Measurements from ENCODE around the gene FAM50B.

FAM50B gene

GRCh38 chr6:3822747-3823445, 26.3 kb upstream of the FAM50B start:
- no peak for DNase-seq

- DNase-seq, result no peak
Measured at GRCh38 chr6:3823671-3824070, 25.5 kb upstream of the FAM50B start.

DNA sequence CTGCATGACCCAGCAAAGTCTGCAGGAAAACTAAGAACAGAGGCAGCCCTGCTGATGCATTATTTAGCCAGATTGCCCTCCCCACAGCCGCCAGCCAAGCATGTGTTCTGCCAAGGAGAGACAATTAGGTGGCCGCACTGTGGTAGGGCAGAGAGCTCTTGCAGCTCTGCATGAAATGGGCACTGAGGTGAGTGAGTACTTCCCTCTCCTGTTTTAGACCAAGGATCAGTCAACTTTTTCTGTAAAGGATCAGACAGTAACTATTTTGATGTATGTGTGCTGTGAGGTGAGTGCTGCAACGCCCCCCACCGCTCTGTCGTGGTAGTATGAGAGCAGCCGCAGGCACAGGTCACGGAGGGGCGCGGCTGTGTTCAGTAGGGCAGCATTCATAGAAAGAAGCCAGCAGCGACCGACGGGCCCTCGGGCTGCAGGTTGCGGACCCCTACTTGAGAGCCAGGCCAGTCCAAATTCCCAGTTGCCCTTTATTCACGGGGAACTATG, 23.8 kb upstream of the FAM50B start:
- DNase-seq, result no peak

DNA sequence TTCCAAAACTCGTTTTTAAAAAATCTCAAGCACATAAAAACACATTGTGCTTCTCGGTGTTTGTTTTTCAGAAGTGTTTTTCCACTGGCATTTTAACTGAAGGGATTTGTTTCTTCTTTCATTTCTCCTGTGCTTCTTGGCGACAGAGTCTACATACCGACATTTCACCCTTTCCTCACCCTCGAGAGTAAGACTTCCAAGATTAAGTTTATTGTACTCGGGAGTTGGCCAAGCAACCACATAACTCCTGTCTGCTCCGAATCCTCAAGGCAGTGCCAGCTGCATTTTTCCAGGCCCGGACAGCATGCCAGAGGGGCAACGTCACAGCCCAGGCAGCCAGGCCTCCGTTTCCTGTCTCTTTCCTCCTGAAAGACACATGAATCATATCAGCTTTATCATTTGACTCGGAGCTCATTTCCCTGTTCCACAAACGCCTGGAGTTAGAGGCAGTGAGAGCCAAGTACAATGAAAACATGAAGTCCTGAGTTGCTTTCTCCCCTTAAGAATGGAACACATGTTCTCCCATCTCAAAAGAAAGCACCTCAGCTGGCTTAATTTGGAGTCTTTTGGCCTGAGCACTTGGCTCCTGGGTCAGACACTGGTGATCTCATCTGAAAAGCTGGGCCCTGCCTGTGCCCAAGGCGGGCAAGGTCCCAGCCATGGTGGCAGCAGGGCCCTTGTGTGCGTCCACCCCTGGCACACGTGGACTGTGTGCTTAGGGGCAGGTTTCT, 23.2 kb upstream of the FAM50B start:
- DNase-seq, result no peak

DNA sequence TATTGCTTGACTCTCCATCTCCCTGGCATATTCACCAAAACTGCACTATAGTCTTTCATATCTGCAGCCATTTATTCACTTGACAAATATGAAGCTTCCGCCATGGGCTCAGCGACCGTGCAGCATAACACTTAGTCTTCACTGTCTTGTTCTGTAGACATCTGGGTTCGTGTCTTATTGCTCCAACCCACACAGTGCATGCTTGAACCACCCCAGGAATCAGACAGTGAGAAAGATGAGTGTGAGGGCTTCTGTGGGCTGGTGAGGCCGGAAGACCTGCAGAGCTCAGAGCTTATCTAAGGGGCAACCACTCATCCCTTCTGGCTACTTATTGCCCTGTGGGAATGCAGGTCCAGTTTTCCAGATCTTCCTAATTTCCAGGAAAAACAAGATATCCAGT, 19.9 kb upstream of the FAM50B start:
- no peak for DNase-seq

DNA sequence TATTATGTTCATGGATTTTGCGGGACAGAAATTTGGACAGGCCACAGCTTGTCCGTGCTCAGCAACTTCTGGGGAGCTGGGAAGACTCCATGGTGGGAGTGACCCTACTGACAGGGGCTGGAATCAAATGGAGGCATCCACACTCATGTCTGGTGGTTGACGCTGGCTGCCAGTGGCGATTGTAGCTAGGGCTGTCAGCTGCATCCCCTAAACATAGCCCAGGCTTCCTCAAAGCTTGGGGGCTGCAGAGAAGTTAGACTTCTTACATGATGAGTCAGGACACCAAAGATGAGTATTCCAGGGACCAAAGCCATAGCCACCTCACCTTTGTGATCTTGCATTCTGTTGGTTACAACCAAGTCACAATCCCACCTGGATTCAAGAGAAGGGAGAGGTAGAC, 18.4 kb upstream of the FAM50B start:
- DNase-seq, result no peak

- no peak for DNase-seq
Measured at GRCh38 chr6:3831761-3832530, 17.2 kb upstream of the FAM50B start.

- DNase-seq, result no peak
Measured at GRCh38 chr6:3835055-3835731, 14.0 kb upstream of the FAM50B start.

DNA sequence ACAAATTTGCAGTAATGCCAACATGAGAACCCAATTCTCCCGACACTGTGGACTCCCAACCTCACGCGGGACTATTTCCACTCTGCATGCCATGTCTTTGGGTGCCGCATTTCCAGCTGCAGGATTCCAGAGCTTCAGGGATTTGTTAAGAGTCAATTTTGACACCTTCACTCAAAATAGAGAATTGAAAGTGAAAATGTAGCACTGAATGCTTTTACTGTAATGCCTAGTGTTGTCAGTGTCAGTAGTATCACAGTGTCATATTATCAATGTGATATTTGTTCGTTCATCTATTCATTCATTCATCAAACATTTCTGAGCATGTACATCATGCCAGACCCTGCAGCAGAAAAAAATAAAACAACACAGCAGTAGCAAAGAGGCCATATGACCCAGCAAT, 13.4 kb upstream of the FAM50B start:
- DNase-seq, result no peak

DNA sequence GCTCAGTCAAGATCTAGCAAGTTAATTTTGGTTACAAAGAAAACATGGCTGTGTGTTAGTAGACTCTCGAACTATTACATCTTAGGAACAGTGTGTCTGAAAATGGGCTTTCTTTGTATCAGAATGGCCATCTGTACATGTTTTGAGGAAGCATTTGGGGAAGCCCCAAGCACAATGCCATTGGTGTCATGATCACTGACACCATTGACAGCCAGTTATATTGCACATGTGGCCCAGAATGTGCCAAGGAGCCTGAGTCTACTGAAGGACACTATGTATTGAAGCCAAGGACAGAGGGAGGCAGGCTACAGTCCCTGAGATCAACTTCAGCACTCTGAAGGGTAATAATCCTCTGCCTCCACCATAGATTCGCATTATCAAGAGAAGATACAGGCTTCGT, 12.6 kb upstream of the FAM50B start:
- no peak for DNase-seq

DNA sequence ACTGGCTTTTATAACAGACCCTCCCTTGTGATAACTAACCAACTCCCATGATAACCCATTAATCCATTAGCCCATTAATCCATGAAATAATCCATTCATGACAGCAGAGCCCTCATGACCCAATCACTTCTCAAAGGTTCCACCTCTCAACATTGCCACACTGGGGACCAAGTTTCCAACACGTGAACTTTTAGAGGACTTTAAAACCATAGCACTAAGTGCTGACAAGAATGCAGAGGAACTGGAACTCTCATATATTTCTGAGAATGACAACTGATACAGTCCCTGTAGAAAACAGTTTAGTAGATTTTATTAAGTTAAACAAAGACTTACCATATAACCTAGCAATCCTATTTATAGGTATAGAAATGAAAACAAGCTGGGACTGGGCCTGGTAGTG, 11.4 kb upstream of the FAM50B start:
- no peak for DNase-seq

DNA sequence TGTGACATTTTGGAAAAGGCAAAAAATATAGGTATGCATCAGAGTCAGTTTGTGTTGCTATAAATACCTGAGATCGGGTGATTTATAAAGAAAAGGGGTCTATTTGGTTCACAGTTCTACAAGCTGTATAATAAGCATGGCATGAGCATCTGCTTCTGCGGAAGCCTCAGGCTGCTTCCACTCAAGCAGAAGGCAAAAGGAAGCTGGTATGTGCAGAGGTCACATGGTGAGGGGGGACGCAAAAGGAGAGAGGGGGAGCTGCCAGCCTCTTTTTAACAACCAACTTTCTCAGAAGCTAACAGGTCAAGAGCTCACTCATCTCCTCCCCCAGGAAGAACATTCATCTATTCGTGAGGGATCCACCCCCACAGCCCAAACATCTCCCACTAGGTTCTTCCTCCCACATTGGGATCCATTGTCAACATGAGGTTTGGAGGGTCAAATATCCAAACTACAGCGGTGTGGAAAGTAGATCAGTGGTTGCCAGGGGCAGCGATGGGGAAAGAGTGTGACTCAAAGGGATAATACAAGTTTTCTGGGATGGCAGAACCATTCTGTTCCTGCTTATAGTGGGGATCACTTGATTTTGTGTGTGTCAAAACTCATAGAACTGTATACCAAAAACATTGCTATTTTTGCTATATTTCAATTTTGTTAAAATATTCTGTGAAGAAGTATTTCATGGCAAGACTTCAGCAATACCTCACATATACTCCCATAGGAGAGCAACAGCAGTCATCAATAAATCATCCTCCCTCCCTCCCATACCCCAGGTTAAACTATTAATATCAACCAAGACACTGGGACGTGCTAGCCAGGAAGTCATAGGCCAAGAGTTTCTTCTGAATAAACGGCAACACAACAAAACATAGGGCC, 9.9 kb upstream of the FAM50B start:
- DNase-seq, result no peak

DNA sequence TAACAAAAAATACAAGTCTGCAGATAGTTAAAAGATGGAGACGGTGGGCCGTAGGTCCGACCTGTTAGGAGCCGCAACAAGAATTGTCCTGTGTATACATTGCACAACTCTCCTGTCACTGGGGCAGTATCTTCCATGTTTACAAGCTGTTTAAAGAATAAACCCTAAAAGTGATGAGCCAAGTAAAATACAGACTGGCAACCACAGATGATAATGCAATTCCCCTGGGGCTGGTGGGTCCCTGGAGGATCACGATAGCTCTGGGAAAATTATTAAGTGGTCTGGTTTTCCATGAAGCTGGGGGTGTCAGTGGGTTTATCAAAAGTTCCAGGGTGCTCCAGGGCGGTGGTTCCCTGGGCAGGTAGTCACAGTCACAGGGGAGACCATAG, 8.1 kb upstream of the FAM50B start:
- no peak for DNase-seq

GRCh38 chr6:3841711-3842565, 7.2 kb upstream of the FAM50B start:
- DNase-seq, result no peak

- DNase-seq, result no peak
Measured at GRCh38 chr6:3843379-3844096, 5.6 kb upstream of the FAM50B start.

- no peak for DNase-seq
Measured at GRCh38 chr6:3844097-3844463, 5.1 kb upstream of the FAM50B start.

- DNase-seq, result no peak
Measured at GRCh38 chr6:3847521-3847920, 1.7 kb upstream of the FAM50B start.

DNA sequence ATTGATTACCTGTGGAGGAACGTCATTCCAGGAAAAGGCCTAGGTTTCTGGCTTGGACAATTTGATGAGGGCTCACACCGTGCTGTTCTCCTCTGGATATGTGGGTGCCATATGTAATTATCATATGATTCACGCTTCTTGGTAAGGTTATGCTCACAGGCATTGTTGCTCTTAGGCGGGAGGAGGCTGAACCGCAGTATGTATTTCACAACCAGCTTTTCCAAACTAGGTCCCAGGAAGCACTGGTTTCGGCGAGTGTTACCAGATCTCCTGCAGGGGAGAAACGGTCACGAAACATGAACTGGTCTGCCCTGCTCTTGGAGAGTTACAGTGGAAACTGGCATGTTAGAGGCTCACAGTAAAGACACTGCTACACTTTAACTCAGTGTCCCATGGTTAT, 793 bp upstream of the FAM50B start:
- DNase-seq, result no peak

GRCh38 chr6:3849681-3850450, 693 bp downstream of the FAM50B start:
- DNase-seq, result no peak
